GM18505 (cell line): ENCODE results near the gene SCML2.
"Not testable (repeated sequence)": the region's sequence is repeated elsewhere in the genome, so short reads cannot be mapped to it uniquely, and the experiment has no call there.

ENCODE experiments used
- ATAC-seq: cut with Tn5 transposase; IDR thresholded peaks from one replicate; pipeline ENCODE4 v1.9.1; 2021; ENCODE audit not compliant: unreplicated experiment
- POLR2A ChIP-seq: IDR thresholded peaks from 4 replicates; pipeline ENCODE4 v1.6.1; 2011; ENCODE audit warnings: borderline replicate concordance; ENCODE audit not compliant: insufficient read depth, insufficient read length; ENCODE audit errors: extremely low read depth

The SCML2 gene

DNA sequence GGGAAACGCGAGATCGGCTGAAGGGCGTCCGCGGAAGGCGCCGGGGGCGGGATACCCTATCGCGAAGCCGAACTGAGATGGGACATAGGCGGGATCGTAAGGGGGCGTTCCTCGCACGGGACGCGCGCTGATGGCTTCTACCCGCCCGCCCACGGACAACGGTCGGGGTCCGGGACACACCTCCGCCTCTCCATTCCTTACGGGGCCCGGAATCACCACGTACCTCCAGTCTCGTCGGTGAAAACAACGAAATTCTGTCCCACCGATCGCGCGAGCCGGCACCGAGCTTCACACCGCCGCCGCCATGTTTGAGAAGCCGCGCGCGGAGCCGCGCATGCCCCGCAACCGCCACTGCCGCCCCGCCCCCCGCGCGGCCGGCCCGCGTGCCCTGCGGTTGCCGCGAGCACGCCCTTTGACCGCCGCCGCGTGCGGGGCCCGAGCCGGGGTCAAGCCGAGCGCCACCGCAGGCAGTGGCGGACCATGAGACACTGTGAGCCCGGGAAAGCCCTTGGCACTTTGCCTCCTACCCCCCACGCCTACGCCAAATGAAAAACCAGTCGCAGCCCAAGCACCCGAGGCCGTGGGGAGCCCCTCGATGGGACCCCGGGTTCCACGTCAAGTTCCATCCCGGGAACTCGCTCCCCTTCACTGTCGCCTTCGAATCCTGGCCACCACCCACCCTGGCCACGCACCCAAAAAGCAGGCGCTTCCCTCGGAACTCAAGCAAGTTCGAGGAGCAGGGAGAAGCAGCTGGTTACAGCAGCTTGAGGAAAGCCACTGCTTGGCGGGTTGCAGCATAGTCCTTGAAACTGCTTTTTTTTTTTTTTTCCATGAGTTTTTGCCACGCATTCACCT, at the start of gene SCML2:
SCML2 (minus strand) TSS at position 320 of the 855 bp plus-strand sequence. CDS start 20,617 bp downstream, outside the sequence.
- ATAC-seq: no peak
- no peak for TF ChIP-seq POLR2A

DNA sequence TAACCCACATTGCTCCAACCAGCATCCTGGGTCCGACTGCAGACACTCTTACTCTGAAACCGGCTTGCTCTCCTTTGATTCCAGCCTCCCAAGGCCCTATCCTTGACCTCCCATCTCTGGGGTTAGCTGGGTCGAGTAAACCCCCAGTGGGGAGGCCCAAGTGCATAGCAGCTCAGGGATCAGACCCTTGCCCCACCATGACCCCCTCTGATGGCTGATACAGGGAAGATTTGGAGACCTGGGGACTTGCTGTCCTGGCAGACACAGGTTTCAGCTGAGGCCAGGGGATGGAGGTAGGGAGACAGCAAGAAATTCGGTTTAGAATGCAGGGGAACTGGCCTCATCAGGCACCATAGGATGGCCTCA, 47.3 kb upstream of the SCML2 start:
- TF ChIP-seq POLR2A: no peak
- no peak for ATAC-seq

DNA sequence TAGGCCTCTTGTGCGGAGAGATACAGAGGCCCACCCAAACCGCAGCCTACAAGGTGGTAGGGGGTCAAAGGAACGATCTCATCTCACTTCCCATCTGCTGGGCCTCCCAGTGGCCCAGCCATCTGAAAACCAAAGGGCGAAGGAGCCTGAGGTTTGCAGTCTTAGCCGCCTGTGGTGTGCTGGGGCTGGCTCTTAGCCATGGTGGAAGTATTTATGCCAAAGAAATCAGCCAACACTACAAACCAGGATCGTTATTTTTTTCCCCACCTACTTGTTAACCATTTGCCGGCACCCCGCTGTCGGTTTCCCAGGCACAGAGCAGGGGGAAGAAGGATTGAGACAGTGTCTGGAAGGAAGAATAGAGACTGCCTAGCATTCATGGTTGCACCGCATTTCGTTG, 40.0 kb upstream of the SCML2 start:
- no peak for ATAC-seq
- TF ChIP-seq POLR2A: no peak

DNA sequence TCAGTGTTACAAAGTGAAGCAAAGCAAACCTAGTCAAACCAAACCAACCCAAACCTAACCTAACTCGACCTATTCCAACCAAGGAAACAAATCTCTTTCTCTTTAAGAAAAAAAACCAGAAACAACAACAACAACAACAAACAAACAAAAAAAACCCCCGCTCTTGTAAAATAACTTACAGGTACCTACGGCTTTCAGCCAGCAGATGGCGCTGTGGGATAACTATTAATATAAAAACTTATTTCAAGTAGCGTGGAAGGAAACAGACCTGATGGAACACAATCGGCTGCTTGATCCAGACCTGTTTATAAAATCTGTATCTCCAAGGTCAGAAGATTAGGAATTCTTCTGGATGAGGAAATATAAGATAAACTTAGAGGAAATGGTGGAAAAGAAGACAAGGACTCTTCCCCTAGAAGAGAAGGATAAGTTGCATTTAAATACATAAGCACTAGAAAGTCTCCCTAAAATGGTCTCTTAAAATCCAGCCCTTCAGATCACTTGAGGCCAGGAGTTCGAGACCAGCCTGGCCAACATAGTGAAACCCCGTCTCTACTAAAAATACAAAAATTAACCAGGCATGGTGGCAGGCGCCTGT, 36.6 kb upstream of the SCML2 start:
- ATAC-seq: no peak
- TF ChIP-seq POLR2A: no peak

DNA sequence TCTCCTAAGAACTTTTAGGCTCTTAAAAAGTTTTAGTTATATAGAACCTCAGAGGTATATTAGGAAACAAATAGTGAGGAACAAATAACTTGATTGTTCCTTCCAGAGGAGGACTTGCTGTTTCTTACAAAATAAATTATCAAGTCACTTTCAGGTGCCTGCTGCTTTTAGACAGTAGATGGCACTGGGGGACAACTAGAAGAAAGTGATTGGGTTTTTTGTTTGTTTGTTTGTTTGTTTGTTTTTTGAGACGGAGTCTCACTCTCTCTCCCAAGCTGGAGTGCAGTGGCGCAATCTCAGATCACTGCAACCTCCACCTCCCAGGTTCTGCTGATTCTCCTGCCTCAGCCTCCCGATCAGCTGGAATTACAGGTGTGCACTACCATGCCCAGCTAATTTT, 35.5 kb upstream of the SCML2 start:
- ATAC-seq: no peak
- TF ChIP-seq POLR2A: no peak

DNA sequence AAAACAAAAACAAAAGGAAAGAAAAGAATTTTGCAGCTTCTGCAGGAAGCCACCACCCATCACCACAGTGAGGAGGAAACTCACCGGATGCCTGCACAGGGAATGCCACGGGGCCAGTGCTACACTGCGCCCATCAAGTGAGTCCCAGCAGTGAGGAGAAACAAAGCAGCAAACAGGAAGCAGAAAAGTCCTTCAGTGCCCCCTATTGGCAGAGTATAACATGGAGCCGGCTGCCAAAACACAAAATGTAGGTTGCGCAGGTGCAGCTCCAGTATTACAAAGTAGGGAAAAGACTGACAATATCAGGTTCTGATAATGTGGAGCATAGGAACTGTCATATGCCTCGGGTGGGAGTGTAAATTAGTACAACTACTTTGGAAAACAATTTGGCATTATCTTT, 23.3 kb upstream of the SCML2 start:
- ATAC-seq: no peak
- no peak for TF ChIP-seq POLR2A

DNA sequence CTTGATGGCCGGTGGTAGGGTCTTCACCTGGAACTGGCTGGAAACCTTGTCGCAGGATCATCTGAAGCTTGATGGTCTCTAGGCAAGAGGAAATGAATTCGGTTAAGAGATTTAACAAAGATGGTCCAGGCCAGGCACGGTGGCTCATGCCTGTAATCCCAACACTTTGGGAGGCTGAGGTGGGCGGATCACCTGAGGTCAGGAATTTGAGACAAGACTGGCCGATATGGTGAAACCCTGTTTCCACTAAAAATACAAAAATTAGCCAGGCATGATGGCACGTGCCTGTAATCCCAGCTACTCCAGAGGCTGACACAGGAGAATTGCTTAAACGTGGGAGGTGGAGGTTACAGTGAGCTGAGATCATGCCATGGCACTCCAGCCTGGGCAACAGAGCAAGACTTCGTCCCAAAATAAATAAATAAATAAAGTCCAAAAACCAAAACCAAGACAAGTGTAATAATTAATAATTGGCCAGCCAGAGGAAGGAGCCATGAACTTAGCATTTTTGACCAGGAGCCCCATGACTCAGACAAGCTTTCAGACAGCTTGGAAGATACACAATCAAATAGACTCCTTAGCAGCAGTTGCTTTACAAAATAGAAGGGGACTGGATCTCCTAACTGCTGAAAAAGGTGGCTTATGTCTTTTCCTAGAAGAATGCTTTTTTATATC, 20.8 kb upstream of the SCML2 start:
- not testable (repeated sequence) for ATAC-seq

DNA sequence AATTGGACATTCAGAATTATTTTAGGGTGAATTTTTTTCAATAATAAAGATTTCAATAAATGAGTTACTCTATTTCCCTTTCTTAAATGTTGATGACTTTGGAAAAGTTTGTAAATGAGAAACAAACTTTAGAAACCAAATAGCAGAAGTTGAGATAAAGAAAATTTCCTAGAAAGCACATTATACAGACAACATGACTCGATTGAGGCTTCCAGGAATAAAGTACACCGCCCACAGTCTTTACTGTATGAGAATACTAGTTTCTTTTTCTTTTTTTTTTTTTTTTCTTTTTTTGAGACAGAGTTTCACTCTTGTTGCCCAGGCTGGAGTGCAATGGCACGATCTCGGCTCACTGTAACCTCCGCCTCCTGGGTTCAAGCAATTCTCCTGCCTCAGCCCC, 14.6 kb upstream of the SCML2 start:
- not testable (repeated sequence) for ATAC-seq

DNA sequence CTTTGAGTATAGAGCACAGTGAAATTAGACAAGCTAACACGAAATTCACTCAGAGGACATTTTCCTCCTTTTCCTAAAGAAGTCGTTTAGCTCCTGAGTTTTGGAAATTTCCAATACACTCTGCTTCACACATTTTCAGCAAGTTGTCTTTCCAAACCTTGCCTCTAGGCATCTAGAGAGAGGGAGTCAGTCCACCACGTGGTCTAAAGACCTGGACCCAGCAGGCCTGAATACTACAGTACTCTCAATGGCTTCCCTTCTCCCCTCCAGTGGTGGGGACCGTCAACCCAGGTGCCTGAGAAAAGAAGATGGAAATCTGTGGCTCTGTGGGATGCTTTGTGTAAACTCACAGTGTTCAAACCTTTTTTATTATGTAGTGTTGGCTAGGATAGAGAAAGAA, 13.9 kb upstream of the SCML2 start:
- TF ChIP-seq POLR2A: no peak
- ATAC-seq: no peak

DNA sequence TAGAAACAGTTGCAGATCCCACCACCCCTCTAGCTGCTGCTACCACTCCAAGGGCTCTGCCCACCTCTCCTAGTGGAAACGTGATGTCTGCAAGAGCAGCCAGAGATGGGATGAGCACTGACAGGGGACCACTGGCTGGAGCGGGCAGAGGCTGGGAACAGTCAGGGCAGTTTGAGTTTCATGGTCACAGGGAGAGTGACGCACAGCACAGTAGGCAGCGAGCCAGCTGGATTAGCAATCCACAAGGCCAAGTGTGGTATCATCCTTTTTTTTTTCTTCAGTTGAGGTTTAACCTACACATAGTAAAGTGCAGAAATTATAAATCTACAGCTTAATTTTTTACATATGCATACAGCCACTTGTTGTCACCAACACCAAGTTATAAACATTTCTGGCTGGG, 6.4 kb upstream of the SCML2 start:
- TF ChIP-seq POLR2A: no peak
- ATAC-seq: no peak

DNA sequence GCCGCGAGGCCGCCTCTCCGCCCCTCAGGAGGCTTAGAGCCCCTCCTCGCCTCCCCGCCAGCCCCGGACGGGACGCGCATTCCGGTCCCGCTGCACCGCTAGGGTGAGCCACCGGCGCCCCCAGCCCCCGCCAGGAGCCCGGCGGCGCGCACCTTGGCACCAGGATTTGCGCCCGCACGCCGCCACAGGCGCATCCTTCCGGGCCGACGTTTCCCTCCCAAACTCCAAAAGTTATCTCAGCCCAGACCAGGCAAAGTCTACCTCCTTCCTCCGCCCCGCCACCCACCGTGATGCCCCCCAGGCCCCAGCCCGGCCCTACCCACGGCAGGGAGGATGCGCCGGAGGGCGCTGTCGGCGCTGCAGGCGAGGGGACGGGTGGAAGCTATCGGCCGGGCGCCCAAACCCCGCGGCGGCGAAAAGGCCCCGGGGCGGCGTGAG, 538 bp downstream of the SCML2 start:
- no peak for TF ChIP-seq POLR2A
- ATAC-seq: no peak

DNA sequence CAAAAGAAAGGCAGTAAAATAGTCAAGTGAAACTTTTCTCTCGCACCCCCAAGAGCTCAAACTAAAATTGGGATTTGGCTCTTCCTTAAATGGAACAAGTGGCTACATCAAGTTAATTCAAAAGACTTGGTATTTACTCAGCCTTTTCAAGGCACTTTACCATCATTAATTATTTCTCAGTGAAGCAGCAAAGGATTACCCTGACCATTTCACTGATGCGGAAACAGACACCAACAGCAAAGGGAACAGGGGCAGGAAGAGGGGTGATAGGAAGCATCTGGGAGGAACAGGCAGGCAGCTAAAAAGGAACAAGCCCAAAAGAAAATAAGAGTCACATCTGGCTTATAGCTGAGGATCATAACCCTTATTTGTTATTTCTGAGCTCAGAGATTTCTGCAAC, 2.7 kb downstream of the SCML2 start:
- no peak for ATAC-seq
- no peak for TF ChIP-seq POLR2A

DNA sequence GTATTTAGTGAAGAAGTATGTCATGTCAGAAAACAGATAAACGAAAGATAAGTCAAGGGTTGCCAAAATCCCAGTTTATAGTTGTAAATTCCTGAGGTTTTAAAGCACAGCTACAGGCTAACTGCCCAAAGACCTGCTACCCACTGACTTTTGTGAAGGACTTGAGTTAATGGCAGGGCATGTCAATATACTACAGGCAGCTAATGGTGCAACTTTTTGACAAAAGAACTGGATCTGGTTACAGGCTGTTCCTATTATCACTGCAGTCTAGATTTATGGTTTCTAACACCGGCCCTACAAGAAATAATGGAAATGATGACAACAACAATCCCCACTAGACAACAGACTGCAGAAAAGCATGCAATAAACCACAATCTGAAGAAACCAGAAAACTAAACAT, 6.4 kb downstream of the SCML2 start:
- no peak for ATAC-seq
- no peak for TF ChIP-seq POLR2A

DNA sequence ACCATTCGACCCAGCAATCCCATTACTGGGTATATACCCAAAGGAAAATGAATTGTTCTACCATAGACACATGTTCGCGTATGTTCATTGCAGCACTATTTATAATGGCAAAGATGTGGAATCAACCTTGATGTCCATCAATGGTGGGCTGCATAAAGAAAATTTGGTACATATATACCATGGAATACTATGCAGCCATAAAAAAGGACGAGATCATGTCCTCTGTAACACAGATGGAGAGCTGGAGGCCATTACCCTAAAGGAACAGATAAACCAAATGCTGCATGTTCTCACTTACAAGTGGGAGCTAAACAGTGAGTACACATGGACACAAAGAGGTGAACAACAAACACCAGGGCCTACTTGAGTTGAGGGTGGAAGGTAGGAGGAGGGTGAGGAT, 45.1 kb downstream of the SCML2 start:
- ATAC-seq: no peak
- no peak for TF ChIP-seq POLR2A
